Ascending aorta (tissue), 2 donors: Measurements from ENCODE around the gene ZNF860. TPM values are rescaled to one million over a fixed set of nuclear protein-coding genes. Genes with fewer than 3 reads are reported as not detected.
A peak's percentile ranks its signal among the peaks of the same experiment; 100 is the strongest.

ENCODE experiments used
- DNase-seq, 2 donors: peaks; one replicate each; pipeline ENCODE4 v3.0.0-alpha.2; 2019; ENCODE audit warnings: low spot score in 2 of 2
- H3K27ac ChIP-seq, 2 donors: fragments of 200-600 bp; sonication (generic); one replicate each; pipeline ENCODE4 v1.5.1; 2016 to 2017; ENCODE audit warnings: mild to moderate bottlenecking in 1 of 2
- H3K27me3 ChIP-seq: fragments of 200-600 bp; sonication (generic); one replicate; pipeline ENCODE4 v1.5.1; 2017
- H3K36me3 ChIP-seq, 2 donors: fragments of 200-600 bp; sonication (generic); one replicate each; pipeline ENCODE4 v1.5.1; 2016
- H3K4me1 ChIP-seq, 2 donors: fragments of 200-600 bp; sonication (generic); one replicate each; pipeline ENCODE4 v1.5.1; 2016 to 2017; ENCODE audit warnings: mild to moderate bottlenecking in 1 of 2
- H3K4me3 ChIP-seq, 2 donors: fragments of 200-600 bp; sonication (generic); one replicate each; pipeline ENCODE4 v1.5.1; 2016 to 2017; ENCODE audit warnings: mild to moderate bottlenecking in 1 of 2
- H3K9me3 ChIP-seq, 2 donors: fragments of 200-600 bp; sonication (generic); one replicate each; pipeline ENCODE4 v1.5.1; 2016
- intact Hi-C: fragments of 100-400 bp; cut with DNase I; formaldehyde crosslinking; loops from one replicate; pipeline ENCODE4 v1.15.1; 2023
- total RNA-seq: library from RNA; depleted of rRNA; stranded (reverse); fragments of >200 nt; gene quantifications from one replicate; pipeline ENCODE4 v1.1.0, GENCODE V29; 2016
- TF ChIP-seq, protein P1 (sequence below), 3 experiments: fragments of 200-600 bp in 2 of 3; fragments of 450-650 bp in 1 of 3; sonication (generic) in 2 of 3; IDR thresholded peaks; one replicate each; pipeline ENCODE4 v1.5.1; 2016 to 2019; ENCODE audit warnings: antibody characterized with exemption in 3 of 3, mild to moderate bottlenecking in 1 of 3, moderate library complexity in 1 of 3

ZNF860 gene
- total RNA-seq, 1 donor from 2014 or later = 0.43 TPM

DNA sequence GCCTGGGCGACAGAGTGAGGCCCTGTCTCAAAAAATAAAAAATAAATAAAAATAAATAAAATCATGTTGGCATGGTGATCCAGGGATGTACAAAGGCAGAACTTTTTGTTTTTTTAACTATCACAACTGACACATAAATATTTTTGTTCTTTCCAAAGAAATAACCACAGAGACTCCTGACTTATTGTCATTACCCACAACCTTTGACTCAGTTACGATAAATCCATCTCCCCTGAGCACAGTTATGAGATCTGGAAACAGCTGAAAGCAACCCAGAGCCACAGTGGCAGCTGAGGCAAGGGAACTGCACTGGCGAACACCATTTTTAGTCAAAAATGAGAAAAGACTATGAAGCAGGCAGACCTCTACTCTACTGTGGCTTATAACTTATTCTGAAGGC is 24.4 kb upstream of the ZNF860 start:
- H3K27ac ChIP-seq = peak overlapping the region in 1 of 2 donors; percentile 10
- H3K4me1 ChIP-seq = peaks cover 6 to 19% of the 10 kb centered on the region in 2 donors
- peaks cover 0 to 9% of the 10 kb centered on the region in 2 donors for H3K9me3 ChIP-seq
- DNase-seq = no peak
- no peaks in the 10 kb centered on the region for H3K36me3 ChIP-seq
- H3K27me3 ChIP-seq = no peaks in the 10 kb centered on the region
- TF ChIP-seq, protein P1, sequence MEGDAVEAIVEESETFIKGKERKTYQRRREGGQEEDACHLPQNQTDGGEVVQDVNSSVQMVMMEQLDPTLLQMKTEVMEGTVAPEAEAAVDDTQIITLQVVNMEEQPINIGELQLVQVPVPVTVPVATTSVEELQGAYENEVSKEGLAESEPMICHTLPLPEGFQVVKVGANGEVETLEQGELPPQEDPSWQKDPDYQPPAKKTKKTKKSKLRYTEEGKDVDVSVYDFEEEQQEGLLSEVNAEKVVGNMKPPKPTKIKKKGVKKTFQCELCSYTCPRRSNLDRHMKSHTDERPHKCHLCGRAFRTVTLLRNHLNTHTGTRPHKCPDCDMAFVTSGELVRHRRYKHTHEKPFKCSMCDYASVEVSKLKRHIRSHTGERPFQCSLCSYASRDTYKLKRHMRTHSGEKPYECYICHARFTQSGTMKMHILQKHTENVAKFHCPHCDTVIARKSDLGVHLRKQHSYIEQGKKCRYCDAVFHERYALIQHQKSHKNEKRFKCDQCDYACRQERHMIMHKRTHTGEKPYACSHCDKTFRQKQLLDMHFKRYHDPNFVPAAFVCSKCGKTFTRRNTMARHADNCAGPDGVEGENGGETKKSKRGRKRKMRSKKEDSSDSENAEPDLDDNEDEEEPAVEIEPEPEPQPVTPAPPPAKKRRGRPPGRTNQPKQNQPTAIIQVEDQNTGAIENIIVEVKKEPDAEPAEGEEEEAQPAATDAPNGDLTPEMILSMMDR (IDR thresholded peaks at IDR 0.05) = no peak
- intact Hi-C loops = no loop called here
- no peak overlapping the region for H3K4me3 ChIP-seq

DNA sequence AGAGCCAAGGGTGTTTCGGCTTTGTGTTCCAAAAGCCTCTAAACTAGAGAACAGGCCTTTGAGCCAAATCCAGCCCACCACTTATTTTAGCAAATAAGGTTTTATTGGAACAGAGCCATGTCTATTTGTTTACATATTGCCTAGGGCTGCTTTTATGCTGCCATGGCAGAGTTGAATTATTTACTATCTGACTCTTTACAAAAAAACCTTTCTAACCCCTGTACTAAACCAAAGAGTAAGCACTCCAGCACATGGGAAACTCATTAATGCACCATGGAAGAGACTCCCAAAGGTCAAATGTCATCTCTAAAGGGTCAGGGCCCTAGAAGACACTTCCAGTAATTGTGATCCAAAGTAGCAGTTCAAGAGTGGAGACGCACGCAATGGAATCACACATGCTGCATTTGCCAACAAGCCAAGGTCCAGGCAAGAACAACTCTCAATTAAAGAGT is 22.8 kb upstream of the ZNF860 start:
- TF ChIP-seq, protein P1 (IDR thresholded peaks at IDR 0.05) = no peak
- peak overlapping the region in 1 of 2 donors; percentile 42 for H3K4me3 ChIP-seq
- H3K27ac ChIP-seq = peak overlapping the region; percentile 70 to 89
- intact Hi-C loops = no loop called here
- no peak for DNase-seq
- no peaks in the 10 kb centered on the region for H3K27me3 ChIP-seq
- H3K4me1 ChIP-seq = peaks cover 6 to 19% of the 10 kb centered on the region in 2 donors
- no peaks in the 10 kb centered on the region for H3K36me3 ChIP-seq
- peaks cover 0 to 9% of the 10 kb centered on the region in 2 donors for H3K9me3 ChIP-seq

DNA sequence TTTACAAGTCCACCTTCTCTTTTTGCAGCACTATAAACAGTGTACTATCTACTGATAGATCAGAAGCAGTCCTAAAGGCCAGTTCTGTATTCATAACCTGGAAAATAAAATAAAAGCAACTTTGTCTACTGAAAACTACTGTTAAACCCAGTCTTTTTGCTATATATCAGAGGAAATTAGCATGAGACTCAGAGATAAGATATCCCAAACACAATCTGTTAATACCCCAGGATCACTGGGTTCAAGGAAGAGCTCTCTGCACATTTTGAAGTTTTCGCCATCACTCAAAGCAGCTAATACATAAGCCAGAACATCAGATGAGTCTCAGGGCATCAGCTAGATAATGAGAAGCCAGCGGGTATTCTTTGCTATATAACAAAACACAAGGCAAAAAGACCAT is 22.3 kb upstream of the ZNF860 start:
- Histone ChIP-seq H3K27ac (peak overlapping the region; percentile 70 to 89), H3K27me3 (no peaks in the 10 kb centered on the region), H3K4me3 (peak overlapping the region; percentile 42), H3K4me1 (peaks cover 6 to 19% of the 10 kb centered on the region in 2 donors), H3K36me3 (no peaks in the 10 kb centered on the region), H3K9me3 (peaks cover 0 to 9% of the 10 kb centered on the region in 2 donors)
- intact Hi-C loops = no loop called here
- TF ChIP-seq, protein P1 (IDR thresholded peaks at IDR 0.05) = no peak
- no peak for DNase-seq

DNA sequence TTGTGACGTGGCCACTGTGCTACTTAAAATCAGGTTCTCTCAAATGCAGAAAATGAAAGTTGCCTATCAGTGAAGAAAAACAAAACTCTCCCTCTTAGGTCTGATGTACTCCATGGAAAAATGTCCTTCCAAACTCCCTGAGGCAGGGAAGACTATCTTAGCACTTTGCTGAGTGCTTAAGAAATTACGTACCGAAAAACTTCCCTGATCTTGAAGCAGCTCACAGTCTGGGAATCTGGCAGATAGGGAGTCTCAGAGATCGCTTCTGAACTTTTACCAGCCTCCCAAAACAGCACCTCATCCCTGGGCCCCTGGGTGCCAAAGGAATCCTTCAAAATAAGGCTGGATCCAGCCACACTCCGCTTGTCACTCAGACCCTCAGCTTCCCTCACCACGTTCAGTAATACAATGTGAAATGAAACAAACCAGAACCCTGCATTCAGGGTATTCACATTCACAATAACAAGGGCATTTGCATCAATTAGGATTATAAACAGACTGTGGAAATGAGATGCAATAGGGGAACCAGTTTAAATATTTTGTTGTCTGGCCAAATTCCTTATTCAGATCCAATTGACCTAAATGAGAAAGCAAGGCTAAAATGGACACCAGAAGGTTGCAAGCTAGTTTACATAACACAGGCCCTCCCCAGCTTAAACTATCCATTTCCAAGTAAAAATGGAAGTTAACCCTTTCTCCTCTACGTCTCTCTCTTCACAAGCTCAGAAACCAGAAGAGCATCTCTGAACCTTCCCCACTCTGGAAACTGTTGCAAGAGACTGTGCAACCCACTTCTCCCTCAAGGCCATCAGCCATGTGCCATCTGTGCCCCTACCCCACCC is 21.4 kb upstream of the ZNF860 start:
- no peaks in the 10 kb centered on the region for H3K36me3 ChIP-seq
- intact Hi-C loops = loop anchor here (5.0 kb wide), 2 partner anchors 428 to 1038 kb away; partner anchors contain the start of gene STT3B
- TF ChIP-seq, protein P1 (IDR thresholded peaks at IDR 0.05) = no peak
- no peaks in the 10 kb centered on the region for H3K27me3 ChIP-seq
- peak overlapping the region; percentile 42 for H3K4me3 ChIP-seq
- H3K27ac ChIP-seq = peak overlapping the region; percentile 70 to 89
- peaks cover 0 to 8% of the 10 kb centered on the region in 2 donors for H3K9me3 ChIP-seq
- H3K4me1 ChIP-seq = peaks cover 6 to 19% of the 10 kb centered on the region in 2 donors
- no peak for DNase-seq

DNA sequence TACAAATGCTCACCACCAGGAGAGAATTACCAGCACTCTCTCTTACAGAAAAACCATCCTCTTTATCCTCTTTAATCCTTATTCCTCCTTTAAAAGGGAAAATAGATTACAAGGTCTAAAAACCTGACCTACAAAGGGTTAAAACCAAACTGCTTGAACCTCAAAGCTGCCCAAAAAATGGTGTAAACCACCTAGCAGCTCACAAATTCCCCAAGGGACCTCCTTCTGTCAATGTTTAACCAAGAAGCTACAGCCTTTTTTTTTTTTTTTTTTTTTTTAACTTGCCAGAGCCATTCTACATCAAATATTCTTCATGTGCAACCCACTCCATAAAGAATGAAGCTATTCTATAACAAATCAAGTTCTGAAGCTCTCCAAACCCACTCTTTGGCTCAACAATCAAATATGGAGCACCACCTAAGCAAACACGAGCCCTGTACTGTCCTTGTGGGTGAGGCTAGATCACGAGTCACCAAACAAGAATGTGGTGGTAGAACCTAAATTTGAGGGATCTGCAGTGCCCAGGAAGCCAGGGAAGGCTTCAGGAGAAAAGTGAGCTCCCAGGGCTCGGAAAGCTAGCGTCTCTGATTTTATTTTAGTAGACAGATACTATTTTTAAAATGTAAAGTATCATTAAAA is 20.6 kb upstream of the ZNF860 start:
- no peaks in the 10 kb centered on the region for H3K27me3 ChIP-seq
- H3K4me1 ChIP-seq = peaks cover 6 to 19% of the 10 kb centered on the region in 2 donors
- H3K36me3 ChIP-seq = no peaks in the 10 kb centered on the region
- TF ChIP-seq, protein P1 (IDR thresholded peaks at IDR 0.05) = no peak
- peaks cover 0 to under 1% of the 10 kb centered on the region in 2 donors for H3K9me3 ChIP-seq
- H3K4me3 ChIP-seq = peak overlapping the region in 1 of 2 donors; percentile 42
- intact Hi-C loops = loop anchor here (5.0 kb wide), 2 partner anchors 429 to 1039 kb away; partner anchors contain the start of gene STT3B
- peak overlapping the region; percentile 70 to 89 for H3K27ac ChIP-seq
- no peak for DNase-seq
